NCI-H2107 treated with DMSO at 0.1 percent for 48 hours (cell line): Measurements from ENCODE around the gene REXO1.

ENCODE experiments used
- DNase-seq: peaks from one replicate; lab custom pipeline; 2025; ENCODE audit not compliant: unreplicated experiment; lab: John Stamatoyannopoulos, UW

REXO1 gene

GRCh38 chr19:1774989-1775772 lies 73.1 kb downstream of the REXO1 start:
- no peak for DNase-seq

DNA sequence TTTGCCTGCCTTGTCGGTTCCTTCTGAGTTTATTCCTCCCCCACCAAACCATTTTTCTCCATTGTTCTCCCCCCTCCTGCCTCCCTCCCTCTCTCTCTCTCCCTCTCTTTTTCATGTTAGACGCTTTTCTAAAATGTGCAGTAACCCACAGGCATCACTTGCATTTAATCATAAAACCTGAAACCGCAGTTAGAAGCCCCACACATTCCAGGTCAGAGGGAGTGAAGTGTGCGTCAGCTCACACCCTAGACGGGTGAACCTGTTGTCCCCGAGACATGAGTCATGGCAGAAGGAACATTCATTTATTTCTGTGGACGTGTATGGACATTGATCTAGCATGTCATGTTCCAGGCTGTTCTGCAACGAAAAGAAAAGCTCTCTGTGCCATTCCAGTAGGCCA lies 75.1 kb downstream of the REXO1 start:
- no peak for DNase-seq

- no peak for DNase-seq
These were observed 77.3 kb downstream of the REXO1 start for GRCh38 chr19:1770866-1771576.

DNA sequence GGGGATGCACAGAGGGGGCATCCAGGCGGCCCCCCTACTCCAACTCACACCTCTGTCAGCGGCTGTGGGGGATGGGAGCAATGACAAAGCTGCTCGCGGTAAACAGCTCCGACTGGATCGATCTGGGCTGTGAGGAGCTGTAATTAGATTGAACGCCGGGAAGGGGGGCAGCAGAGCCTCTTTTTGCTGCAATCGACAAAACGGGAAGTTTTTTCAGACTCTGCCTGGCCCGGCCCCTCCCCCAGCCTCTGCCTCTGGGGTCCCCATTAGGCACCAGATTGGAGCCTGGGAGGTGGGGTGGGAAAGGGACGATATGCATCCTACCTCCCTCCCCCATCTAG lies 78.7 kb downstream of the REXO1 start:
- DNase-seq, result no peak

- no peak for DNase-seq
These were observed 79.2 kb downstream of the REXO1 start for GRCh38 chr19:1768918-1769644.

- DNase-seq, result no peak
These were observed 80.0 kb downstream of the REXO1 start for GRCh38 chr19:1768248-1768647.

- DNase-seq, result no peak
These were observed 80.8 kb downstream of the REXO1 start for GRCh38 chr19:1767464-1767933.

GRCh38 chr19:1766800-1767352 lies 81.4 kb downstream of the REXO1 start:
- DNase-seq, result no peak

GRCh38 chr19:1765904-1766799 lies 82.1 kb downstream of the REXO1 start:
- DNase-seq, result no peak
